Spleen (tissue), 7 donors: Measurements from ENCODE around the gene CREB3L4.
A peak's percentile ranks its signal among the peaks of the same experiment; 100 is the strongest.

ENCODE experiments used
- CTCF ChIP-seq, 11 experiments: fragments of 200-600 bp in 7 of 11; fragments of 450-650 bp in 4 of 11; sonication (generic) in 4 of 11; IDR thresholded peaks in 8 of 11; conservative IDR thresholded peaks in 3 of 11; 1 replicate in 7 of 11; 2 replicates in 4 of 11; pipeline versions ENCODE4 v1.4.0 to v1.8.0; 2016 to 2021; ENCODE audit warnings: antibody characterized with exemption in 11 of 11, inconsistent platforms in 4 of 11, mild to moderate bottlenecking in 1 of 11
- POLR2A ChIP-seq, 3 donors: fragments of 450-650 bp; IDR thresholded peaks; one replicate each; pipeline ENCODE4 v1.5.1; 2017; ENCODE audit warnings: antibody characterized with exemption in 3 of 3, mild to moderate bottlenecking in 1 of 3
- POLR2AphosphoS5 ChIP-seq, 3 donors: sonication (generic); formaldehyde crosslinking; IDR thresholded peaks; one replicate each; pipeline ENCODE4 v1.5.1; 2017; ENCODE audit warnings: antibody characterized with exemption in 3 of 3
- donor health status: DM: no; HTN: no; CAD: no; lungs with moderate emphysema.
- donor health status: DM: no; HTN: no; CAD: no.
- donor health status: DM: no; HTN: no; CAD: no.

GRCh38 chr1:153940756-153941155 is 26.9 kb upstream of the CREB3L4 start:
- no peak for TF ChIP-seq CTCF (IDR thresholded peaks at IDR 0.05 in 8 of 11, conservative IDR thresholded peaks at IDR 0.05 in 3 of 11)
- TF ChIP-seq POLR2A (IDR thresholded peaks at IDR 0.05) = no peak
- peak in 1 of 3 donors; percentile 61 for TF ChIP-seq POLR2AphosphoS5 (IDR thresholded peaks at IDR 0.05)
